ENCODE data around the gene RNF214. TPM values are rescaled to one million over a fixed set of nuclear protein-coding genes. Genes with fewer than 3 reads are reported as not detected.

RNF214 gene
- total and polyA plus RNA-seq, 2 of the 4 experiments (the other 2 are of a cell fraction): 7.9 to 14.8 TPM

DNA sequence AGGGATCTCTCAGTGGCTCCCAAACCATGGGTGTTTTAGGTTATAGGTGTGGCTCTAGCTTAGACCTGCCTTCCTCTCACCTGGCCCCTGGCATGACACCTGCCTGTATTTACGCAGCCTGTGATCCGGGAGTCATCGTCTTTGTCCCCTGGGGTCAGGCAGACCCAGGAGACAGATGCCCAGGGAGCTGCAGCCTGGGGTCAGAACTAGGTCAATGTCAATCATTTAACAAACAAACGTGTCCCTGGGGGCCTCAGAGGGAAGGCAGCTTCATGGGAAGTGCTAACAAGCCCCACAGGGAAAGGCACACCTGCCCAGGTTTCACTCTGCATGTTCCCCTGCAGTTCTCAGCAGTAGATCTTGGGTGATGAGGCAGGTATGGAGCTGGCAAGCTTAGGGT is 70.6 kb downstream of the RNF214 start:
- TF ChIP-seq NFE2L2 (IDR thresholded peaks at IDR 0.05; ENCODE audit: low read depth, low read length): no peak
- no peak for TF ChIP-seq POLR2A (IDR thresholded peaks at IDR 0.05; ENCODE audit: low read depth, low read length)
- TF ChIP-seq MAZ (IDR thresholded peaks at IDR 0.05; ENCODE audit: borderline replicate concordance, low read depth, low read length): no peak
- TF ChIP-seq, protein P1, sequence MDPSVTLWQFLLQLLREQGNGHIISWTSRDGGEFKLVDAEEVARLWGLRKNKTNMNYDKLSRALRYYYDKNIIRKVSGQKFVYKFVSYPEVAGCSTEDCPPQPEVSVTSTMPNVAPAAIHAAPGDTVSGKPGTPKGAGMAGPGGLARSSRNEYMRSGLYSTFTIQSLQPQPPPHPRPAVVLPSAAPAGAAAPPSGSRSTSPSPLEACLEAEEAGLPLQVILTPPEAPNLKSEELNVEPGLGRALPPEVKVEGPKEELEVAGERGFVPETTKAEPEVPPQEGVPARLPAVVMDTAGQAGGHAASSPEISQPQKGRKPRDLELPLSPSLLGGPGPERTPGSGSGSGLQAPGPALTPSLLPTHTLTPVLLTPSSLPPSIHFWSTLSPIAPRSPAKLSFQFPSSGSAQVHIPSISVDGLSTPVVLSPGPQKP (IDR thresholded peaks at IDR 0.05; ENCODE audit: borderline replicate concordance, low read depth, low read length): no peak
- TF ChIP-seq SMC3 (IDR thresholded peaks at IDR 0.05; ENCODE audit: low read depth, low read length): no peak
- no peak for TF ChIP-seq MXI1 (IDR thresholded peaks at IDR 0.05; ENCODE audit: borderline replicate concordance, low read depth, low read length)
- TF ChIP-seq RFX5 (IDR thresholded peaks at IDR 0.05; ENCODE audit: low read depth, low read length): no peak
- TF ChIP-seq USF2 (IDR thresholded peaks at IDR 0.05; ENCODE audit: low read depth, low read length): no peak
- TF ChIP-seq RAD21 (IDR thresholded peaks at IDR 0.05; ENCODE audit: low read length): no peak
- no peak for TF ChIP-seq BHLHE40 (IDR thresholded peaks at IDR 0.05; ENCODE audit: low read depth, low read length)
- TF ChIP-seq MAFK (IDR thresholded peaks at IDR 0.05; ENCODE audit: low read depth, low read length): no peak
- no peak for TF ChIP-seq CHD1 (IDR thresholded peaks at IDR 0.05; ENCODE audit: low read depth, low read length)
- TF ChIP-seq FOS (IDR thresholded peaks at IDR 0.05; ENCODE audit: low read depth, low read length): no peak
- no peak for TF ChIP-seq CEBPB (IDR thresholded peaks at IDR 0.05; ENCODE audit: low read depth, low read length)
- TF ChIP-seq CTCF (conservative IDR thresholded peaks at IDR 0.05; ENCODE audit: low read depth, low read length): no peak
- TF ChIP-seq RCOR1 (IDR thresholded peaks at IDR 0.05; ENCODE audit: insufficient replicate concordance, low read length): no peak
- no TSS peak for BruUV-seq (replicated peaks)
- H3K9ac ChIP-seq (ENCODE audit: low read depth, low read length): no peak overlapping the region
- no peak overlapping the region for H3K4me2 ChIP-seq (ENCODE audit: low read depth, low read length)
- H3K9me1 ChIP-seq (ENCODE audit: insufficient read depth, low read length): peaks cover 7% of the 10 kb centered on the region; the same call in 1 of the 2 replicates
- peaks cover 5% of the 10 kb centered on the region for H3K36me3 ChIP-seq (ENCODE audit: control insufficient read depth, insufficient read depth, low read length)
- H2AK5ac ChIP-seq (ENCODE audit: low read depth, low read length): no peak overlapping the region
- in situ Hi-C loops (cut with MboI; ENCODE audit: low sequenced_read_pairs) (no loop called here), intact Hi-C loops (cut with micrococcal nuclease) (no loop called here), dilution Hi-C loops (cut with HindIII; ENCODE audit: low sequenced_read_pairs, unreplicated experiment) (no loop called here)
- H3K79me1 ChIP-seq (ENCODE audit: low read depth in 1 of 2, low read length in 2 of 2): peaks cover 12 to 40% of the 10 kb centered on the region in 2 experiments
- H2AFZ ChIP-seq (replicated peaks; ENCODE audit: low read length, poor library complexity): no peak overlapping the region
- POLR2A ChIA-PET (ENCODE audit: unreplicated experiment): no interaction called here
- no peak overlapping the region for H4K5ac ChIP-seq (ENCODE audit: low read depth, low read length)
- H3K4ac ChIP-seq (ENCODE audit: low read depth, low read length): no peak overlapping the region
- CTCF ChIA-PET: no interaction called here
- DNase-seq: no peak
- H2BK120ac ChIP-seq (ENCODE audit: low read depth, low read length): no peak overlapping the region
- H4K91ac ChIP-seq (ENCODE audit: insufficient read depth, low read depth, low read length): no peak overlapping the region
- H2BK20ac ChIP-seq (ENCODE audit: low read depth, low read length): no peak overlapping the region
- H2AK9ac ChIP-seq (replicated peaks; ENCODE audit: low read depth, low read length, poor library complexity): peak overlapping the region; percentile 63
- H4K20me1 ChIP-seq (ENCODE audit: insufficient read depth, low read length): peaks cover 12% of the 10 kb centered on the region; the same call in 1 of the 2 replicates
- no peak overlapping the region for H3K18ac ChIP-seq (ENCODE audit: low read depth, low read length)
- H3K14ac ChIP-seq (replicated peaks; ENCODE audit: low read depth, low read length): no peak overlapping the region
- no peak overlapping the region for H3K27ac ChIP-seq (ENCODE audit: insufficient read depth, low read length)
- no peak overlapping the region for H2BK15ac ChIP-seq (ENCODE audit: low read depth, low read length)
- no peaks in the 10 kb centered on the region for H3K9me3 ChIP-seq (ENCODE audit: control insufficient read depth, insufficient read depth, low read length)
- no peak overlapping the region for H3K23ac ChIP-seq (ENCODE audit: low read depth, low read length)
- no peaks in the 10 kb centered on the region for H3K27me3 ChIP-seq (ENCODE audit: control insufficient read depth, insufficient read depth, low read length)
- peaks cover 13% of the 10 kb centered on the region; the same call in 1 of the 2 replicates for H3K4me1 ChIP-seq (ENCODE audit: control insufficient read depth, insufficient read depth, low read length)
- no peak overlapping the region for H4K8ac ChIP-seq (ENCODE audit: low read depth in 2 of 2, low read length in 2 of 2)
- no peak for ATAC-seq (ENCODE audit: low read depth)
- H2BK5ac ChIP-seq (ENCODE audit: low read depth, low read length, poor library complexity, severe bottlenecking): no peak overlapping the region
- 70% methylated on average over 2 of the region's 4 CpGs; no CpG with 5 or more reads in 1 of the 2 experiments for WGBS, 2 experiments (ENCODE audit: extremely low coverage in 2 of 2, insufficient read length in 1 of 2)
- no peak overlapping the region for H3K4me3 ChIP-seq (ENCODE audit: insufficient read depth, low read depth, low read length)
- no peak overlapping the region for H3K56ac ChIP-seq (ENCODE audit: extremely low read depth, insufficient read depth, low read length)
